Activated naive CD8-positive, alpha-beta T cell (primary cell): Measurements from ENCODE around the gene VAPB.

Experiments
- H3K27ac Mint-ChIP-seq: one replicate; pipeline ENCODE4 v1.8.0; 2021; ENCODE audit warnings: mixed read lengths
- H3K27me3 Mint-ChIP-seq: one replicate; pipeline ENCODE4 v1.8.0; 2021; ENCODE audit warnings: mixed read lengths
- H3K36me3 Mint-ChIP-seq: one replicate; pipeline ENCODE4 v1.8.0; 2021; ENCODE audit warnings: mixed read lengths
- H3K4me1 Mint-ChIP-seq: one replicate; pipeline ENCODE4 v1.8.0; 2021; ENCODE audit warnings: low read depth, mixed read lengths
- H3K4me3 Mint-ChIP-seq: one replicate; pipeline ENCODE4 v1.8.0; 2021; ENCODE audit warnings: mild to moderate bottlenecking, mixed read lengths
- H3K9me3 Mint-ChIP-seq: one replicate; pipeline ENCODE4 v1.8.0; 2021; ENCODE audit warnings: low read depth, mixed read lengths

The VAPB gene

GRCh38 chr20:58481481-58482021 is 92.5 kb downstream of the VAPB start:
- peaks cover 9% of the 10 kb centered on the region for H3K36me3 Mint-ChIP-seq
- H3K27ac Mint-ChIP-seq: no peak overlapping the region
- peaks cover 11% of the 10 kb centered on the region for H3K27me3 Mint-ChIP-seq
- peaks cover 11% of the 10 kb centered on the region for H3K9me3 Mint-ChIP-seq
- peaks cover 4% of the 10 kb centered on the region for H3K4me1 Mint-ChIP-seq
- H3K4me3 Mint-ChIP-seq: no peak overlapping the region

GRCh38 chr20:58482416-58482815 is 93.4 kb downstream of the VAPB start:
- Mint-ChIP-seq H3K27ac (no peak overlapping the region), H3K4me3 (no peak overlapping the region), H3K36me3 (peaks cover 7% of the 10 kb centered on the region), H3K4me1 (peaks cover 4% of the 10 kb centered on the region), H3K27me3 (peaks cover 11% of the 10 kb centered on the region), H3K9me3 (peaks cover 11% of the 10 kb centered on the region)

- Mint-ChIP-seq H3K36me3 (peaks cover 7% of the 10 kb centered on the region), H3K27ac (no peak overlapping the region), H3K4me1 (peaks cover 4% of the 10 kb centered on the region), H3K27me3 (peaks cover 12% of the 10 kb centered on the region), H3K9me3 (peaks cover 11% of the 10 kb centered on the region), H3K4me3 (no peak overlapping the region)
These were observed 94.0 kb downstream of the VAPB start for GRCh38 chr20:58483051-58483450.

GRCh38 chr20:58483470-58483869 is 94.4 kb downstream of the VAPB start:
- Mint-ChIP-seq H3K27ac (no peak overlapping the region), H3K4me3 (no peak overlapping the region), H3K27me3 (peaks cover 13% of the 10 kb centered on the region)

GRCh38 chr20:58485393-58485792 is 96.4 kb downstream of the VAPB start:
- Mint-ChIP-seq H3K9me3 (peaks cover 11% of the 10 kb centered on the region), H3K27me3 (peaks cover 16% of the 10 kb centered on the region), H3K27ac (no peak overlapping the region), H3K36me3 (peaks cover 11% of the 10 kb centered on the region), H3K4me3 (no peak overlapping the region), H3K4me1 (peaks cover 4% of the 10 kb centered on the region)

More at GRCh38 chr20:58483470-58483869, 94.4 kb downstream of the VAPB start:
- H3K4me1 Mint-ChIP-seq: peaks cover 4% of the 10 kb centered on the region
- H3K36me3 Mint-ChIP-seq: peaks cover 7% of the 10 kb centered on the region
- H3K9me3 Mint-ChIP-seq: peaks cover 11% of the 10 kb centered on the region

- Mint-ChIP-seq H3K9me3 (peaks cover 11% of the 10 kb centered on the region), H3K4me1 (peaks cover 4% of the 10 kb centered on the region), H3K27me3 (peaks cover 16% of the 10 kb centered on the region), H3K36me3 (peaks cover 11% of the 10 kb centered on the region), H3K27ac (no peak overlapping the region), H3K4me3 (no peak overlapping the region)
These were observed 97.2 kb downstream of the VAPB start for GRCh38 chr20:58486207-58486606.

GRCh38 chr20:58492074-58492718 is 103.2 kb downstream of the VAPB start:
- no peak overlapping the region for H3K27ac Mint-ChIP-seq
- peaks cover 4% of the 10 kb centered on the region for H3K36me3 Mint-ChIP-seq
- peaks cover 5% of the 10 kb centered on the region for H3K27me3 Mint-ChIP-seq
- H3K4me3 Mint-ChIP-seq: no peak overlapping the region
- H3K4me1 Mint-ChIP-seq: no peaks in the 10 kb centered on the region
- no peaks in the 10 kb centered on the region for H3K9me3 Mint-ChIP-seq

- Mint-ChIP-seq H3K36me3 (peaks cover 4% of the 10 kb centered on the region), H3K4me3 (no peak overlapping the region), H3K4me1 (no peaks in the 10 kb centered on the region), H3K27ac (no peak overlapping the region), H3K27me3 (peaks cover 5% of the 10 kb centered on the region), H3K9me3 (no peaks in the 10 kb centered on the region)
These were observed 103.9 kb downstream of the VAPB start for GRCh38 chr20:58492795-58493524.

GRCh38 chr20:58494923-58495622 is 106.0 kb downstream of the VAPB start:
- Mint-ChIP-seq H3K36me3 (no peaks in the 10 kb centered on the region), H3K9me3 (no peaks in the 10 kb centered on the region), H3K27me3 (no peaks in the 10 kb centered on the region), H3K27ac (no peak overlapping the region), H3K4me1 (no peaks in the 10 kb centered on the region), H3K4me3 (no peak overlapping the region)

- no peak overlapping the region for H3K4me3 Mint-ChIP-seq
- H3K4me1 Mint-ChIP-seq: no peaks in the 10 kb centered on the region
- H3K36me3 Mint-ChIP-seq: no peaks in the 10 kb centered on the region
- H3K27ac Mint-ChIP-seq: no peak overlapping the region
- no peaks in the 10 kb centered on the region for H3K27me3 Mint-ChIP-seq
- H3K9me3 Mint-ChIP-seq: no peaks in the 10 kb centered on the region
These were observed 106.8 kb downstream of the VAPB start for GRCh38 chr20:58495623-58496428.

- H3K27ac Mint-ChIP-seq: no peak overlapping the region
- H3K27me3 Mint-ChIP-seq: no peaks in the 10 kb centered on the region
- H3K9me3 Mint-ChIP-seq: no peaks in the 10 kb centered on the region
- H3K36me3 Mint-ChIP-seq: no peaks in the 10 kb centered on the region
- H3K4me1 Mint-ChIP-seq: no peaks in the 10 kb centered on the region
- H3K4me3 Mint-ChIP-seq: no peak overlapping the region
These were observed 107.4 kb downstream of the VAPB start for GRCh38 chr20:58496429-58496769.

GRCh38 chr20:58497076-58497641 is 108.1 kb downstream of the VAPB start:
- H3K4me1 Mint-ChIP-seq: no peaks in the 10 kb centered on the region
- no peaks in the 10 kb centered on the region for H3K27me3 Mint-ChIP-seq
- no peaks in the 10 kb centered on the region for H3K9me3 Mint-ChIP-seq
- H3K36me3 Mint-ChIP-seq: peaks cover 3% of the 10 kb centered on the region
- H3K27ac Mint-ChIP-seq: no peak overlapping the region
- H3K4me3 Mint-ChIP-seq: no peak overlapping the region

- H3K9me3 Mint-ChIP-seq: peaks cover 1% of the 10 kb centered on the region
- no peaks in the 10 kb centered on the region for H3K27me3 Mint-ChIP-seq
- no peak overlapping the region for H3K4me3 Mint-ChIP-seq
- no peaks in the 10 kb centered on the region for H3K4me1 Mint-ChIP-seq
- H3K27ac Mint-ChIP-seq: no peak overlapping the region
- H3K36me3 Mint-ChIP-seq: peaks cover 3% of the 10 kb centered on the region
These were observed 108.9 kb downstream of the VAPB start for GRCh38 chr20:58497724-58498469.
